Erythroblast (primary cell): ENCODE data around the gene SLC26A9.
A peak's percentile ranks its signal among the peaks of the same experiment; 100 is the strongest.

Experiments used
- DNase-seq, 2 experiments: peaks; one replicate each; lab custom pipeline; 2025; lab: John Stamatoyannopoulos, UW
- GATA1 ChIP-seq: IDR thresholded peaks from 2 replicates; pipeline ENCODE4 v1.6.1; 2011; ENCODE audit warnings: low read depth, mild to moderate bottlenecking, control low read depth, low read length, moderate library complexity
- POLR2A ChIP-seq: IDR thresholded peaks from 2 replicates; pipeline ENCODE4 v1.6.1; 2011; ENCODE audit warnings: mild to moderate bottlenecking, low read length

Gene SLC26A9

DNA sequence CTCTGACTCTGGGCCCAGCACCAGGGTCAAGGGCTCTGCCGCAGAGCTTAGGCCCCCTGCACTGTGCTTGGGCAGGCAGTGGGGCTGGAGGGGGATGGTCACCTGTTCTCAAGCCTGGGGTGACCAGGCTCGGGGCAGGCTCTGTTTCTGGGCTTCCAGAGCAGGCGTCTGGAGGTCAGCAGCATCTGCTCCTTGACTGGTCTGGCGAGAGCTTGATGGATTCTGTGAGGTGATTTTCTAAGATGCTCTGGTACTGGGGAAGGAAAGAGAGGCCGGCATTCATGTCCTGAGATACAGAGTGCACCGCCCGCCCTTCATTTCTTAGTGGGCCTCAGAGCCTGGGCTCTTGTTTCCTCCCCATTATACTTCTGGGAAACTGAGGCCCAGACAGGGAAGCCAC lies 35.4 kb upstream of the SLC26A9 start:
- no peak for TF ChIP-seq GATA1
- TF ChIP-seq POLR2A, result no peak
- no peak for DNase-seq

DNA sequence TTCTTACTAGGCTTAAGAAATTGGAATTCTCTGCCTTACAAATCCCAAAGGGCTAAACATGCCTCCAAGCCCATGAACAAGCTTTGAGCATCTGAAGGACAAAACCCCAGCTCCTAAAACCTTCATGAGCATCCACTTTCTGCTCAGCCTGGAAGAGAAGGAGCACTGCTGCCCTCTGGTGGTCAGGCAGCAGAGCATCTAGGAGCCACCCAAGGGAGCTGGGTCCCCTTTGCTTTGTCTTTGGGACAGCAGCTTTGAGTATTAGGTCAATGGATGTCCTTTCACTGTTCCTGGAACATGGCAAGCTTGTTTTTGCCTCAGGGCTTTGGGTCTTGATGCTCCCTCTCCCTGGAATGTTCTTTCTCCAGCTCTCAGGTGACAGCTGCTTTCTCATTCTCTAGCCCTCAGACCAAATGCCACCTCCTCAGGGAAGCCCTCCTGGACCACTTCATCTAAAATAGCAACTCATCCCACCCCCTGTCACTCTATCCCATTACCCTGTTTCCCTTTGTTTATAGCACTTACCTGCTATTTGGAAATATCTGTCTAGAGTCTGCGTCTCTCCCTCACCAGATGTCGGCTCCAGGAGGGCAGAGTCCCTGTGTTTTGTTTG lies 34.3 kb upstream of the SLC26A9 start:
- peak; percentile 74 to 87 for DNase-seq
- no peak for TF ChIP-seq GATA1
- no peak for TF ChIP-seq POLR2A

- TF ChIP-seq POLR2A (no peak), GATA1 (no peak)
- no peak for DNase-seq
These were observed 33.6 kb upstream of the SLC26A9 start for GRCh38 chr1:205976708-205977401.

DNA sequence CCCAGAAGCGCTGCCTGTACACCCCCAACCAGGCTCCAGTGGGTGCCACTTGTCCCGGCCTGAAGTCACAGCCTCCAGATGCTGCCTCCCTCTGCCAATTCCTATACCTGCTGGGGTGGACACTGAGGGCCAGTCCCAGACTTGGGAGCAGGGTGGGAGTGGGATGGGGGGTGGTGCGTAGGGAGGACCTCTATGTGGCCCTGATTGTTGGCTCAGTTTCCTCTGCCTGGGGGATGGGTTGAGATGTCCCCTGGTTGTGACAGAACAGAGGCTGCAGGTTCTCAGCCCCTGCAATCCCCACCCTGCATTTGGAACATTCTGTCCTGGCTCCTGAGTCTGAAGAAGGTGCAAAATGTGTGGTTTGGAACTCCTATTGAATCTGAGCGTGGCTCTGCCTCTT lies 32.8 kb upstream of the SLC26A9 start:
- TF ChIP-seq GATA1 (no peak), POLR2A (no peak)
- no peak for DNase-seq

- TF ChIP-seq GATA1, result no peak
- TF ChIP-seq POLR2A, result no peak
- no peak for DNase-seq
These were observed 32.2 kb upstream of the SLC26A9 start for GRCh38 chr1:205975387-205975998.

GRCh38 chr1:205974712-205975111 lies 31.5 kb upstream of the SLC26A9 start:
- no peak for DNase-seq
- TF ChIP-seq GATA1 (no peak), POLR2A (no peak)

GRCh38 chr1:205973377-205974232 lies 30.3 kb upstream of the SLC26A9 start:
- peak in 1 of 2 experiments; percentile 38 for DNase-seq

GRCh38 chr1:205972491-205973168 lies 29.4 kb upstream of the SLC26A9 start:
- peak; percentile 20 to 50 for DNase-seq
- TF ChIP-seq GATA1 (no peak), POLR2A (no peak)

More at GRCh38 chr1:205973377-205974232, 30.3 kb upstream of the SLC26A9 start:
- TF ChIP-seq POLR2A (no peak), GATA1 (no peak)

DNA sequence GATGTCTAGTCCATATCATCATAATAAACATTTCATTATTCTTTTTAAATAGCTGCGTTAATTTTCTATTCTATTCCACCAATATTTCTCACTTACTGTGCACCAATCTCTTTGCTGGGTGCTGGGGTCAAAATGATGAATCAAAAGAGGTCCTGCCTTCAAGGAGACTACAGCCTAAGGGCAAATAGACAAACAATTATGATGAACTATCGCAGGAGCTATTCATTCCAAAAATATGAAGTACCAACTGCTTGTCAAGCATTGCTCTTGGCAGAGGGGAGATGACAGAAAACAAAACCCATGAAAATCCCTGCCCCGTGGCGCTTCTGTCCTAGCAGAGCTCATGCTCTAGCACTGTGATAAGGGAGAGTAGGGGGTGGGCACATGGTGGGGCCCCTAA lies 28.8 kb upstream of the SLC26A9 start:
- TF ChIP-seq POLR2A (no peak), GATA1 (no peak)
- DNase-seq, result no peak

GRCh38 chr1:205971082-205971481 lies 27.8 kb upstream of the SLC26A9 start:
- no peak for TF ChIP-seq POLR2A
- TF ChIP-seq GATA1, result no peak
- DNase-seq, result no peak

DNA sequence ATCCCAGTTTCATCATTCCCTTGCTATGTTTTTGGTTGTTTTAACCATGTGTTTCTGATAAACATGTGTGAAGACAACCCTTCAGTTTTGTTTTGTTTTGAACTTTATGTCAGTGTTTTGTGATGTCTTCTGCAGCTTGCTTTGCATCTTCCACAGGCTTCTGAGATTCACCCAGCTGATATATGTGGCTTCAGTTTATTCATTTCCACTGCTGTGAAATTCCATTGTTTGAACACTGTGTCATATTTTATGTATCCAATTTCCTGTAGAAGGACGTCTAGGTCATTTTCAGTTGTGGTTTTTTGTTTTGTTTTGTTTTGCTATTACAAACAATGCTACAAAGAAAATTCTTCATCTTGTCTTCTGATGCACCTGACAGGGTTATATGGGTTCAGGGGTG lies 27.2 kb upstream of the SLC26A9 start:
- no peak for DNase-seq
- TF ChIP-seq POLR2A, result no peak
- no peak for TF ChIP-seq GATA1

DNA sequence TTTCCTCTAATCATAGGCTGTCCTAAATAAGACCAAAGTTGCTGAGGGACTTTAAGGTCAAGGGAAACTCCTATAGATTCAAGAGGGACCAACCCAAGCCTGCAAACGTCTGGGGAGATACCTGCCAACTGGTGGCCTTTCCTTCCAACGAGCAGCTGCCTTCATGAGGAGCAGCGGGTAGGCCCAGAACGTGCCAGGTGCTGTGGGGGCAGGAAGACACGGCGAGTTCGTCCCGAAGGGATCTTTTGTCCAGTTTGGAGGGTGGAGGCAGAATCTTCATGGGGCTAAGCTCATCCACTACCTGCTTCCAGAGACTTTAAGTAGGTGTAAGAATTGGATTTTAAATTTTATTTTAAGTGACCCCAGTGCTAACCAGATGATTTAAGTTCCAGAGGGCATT lies 26.0 kb upstream of the SLC26A9 start:
- TF ChIP-seq GATA1 (no peak), POLR2A (no peak)
- no peak for DNase-seq
